IPS-NIHi7 (cell line): Measurements from ENCODE around the gene EMC8.
A peak's percentile ranks its signal among the peaks of the same experiment; 100 is the strongest.
"Not testable (repeated sequence)": the region's sequence is repeated elsewhere in the genome, so short reads cannot be mapped to it uniquely, and the experiment has no call there.

Experiments used
- DNase-seq: peaks from one replicate; pipeline ENCODE4 v3.0.0; 2012; ENCODE audit warnings: mixed read lengths; ENCODE audit errors: extremely low spot score

Gene EMC8

DNA sequence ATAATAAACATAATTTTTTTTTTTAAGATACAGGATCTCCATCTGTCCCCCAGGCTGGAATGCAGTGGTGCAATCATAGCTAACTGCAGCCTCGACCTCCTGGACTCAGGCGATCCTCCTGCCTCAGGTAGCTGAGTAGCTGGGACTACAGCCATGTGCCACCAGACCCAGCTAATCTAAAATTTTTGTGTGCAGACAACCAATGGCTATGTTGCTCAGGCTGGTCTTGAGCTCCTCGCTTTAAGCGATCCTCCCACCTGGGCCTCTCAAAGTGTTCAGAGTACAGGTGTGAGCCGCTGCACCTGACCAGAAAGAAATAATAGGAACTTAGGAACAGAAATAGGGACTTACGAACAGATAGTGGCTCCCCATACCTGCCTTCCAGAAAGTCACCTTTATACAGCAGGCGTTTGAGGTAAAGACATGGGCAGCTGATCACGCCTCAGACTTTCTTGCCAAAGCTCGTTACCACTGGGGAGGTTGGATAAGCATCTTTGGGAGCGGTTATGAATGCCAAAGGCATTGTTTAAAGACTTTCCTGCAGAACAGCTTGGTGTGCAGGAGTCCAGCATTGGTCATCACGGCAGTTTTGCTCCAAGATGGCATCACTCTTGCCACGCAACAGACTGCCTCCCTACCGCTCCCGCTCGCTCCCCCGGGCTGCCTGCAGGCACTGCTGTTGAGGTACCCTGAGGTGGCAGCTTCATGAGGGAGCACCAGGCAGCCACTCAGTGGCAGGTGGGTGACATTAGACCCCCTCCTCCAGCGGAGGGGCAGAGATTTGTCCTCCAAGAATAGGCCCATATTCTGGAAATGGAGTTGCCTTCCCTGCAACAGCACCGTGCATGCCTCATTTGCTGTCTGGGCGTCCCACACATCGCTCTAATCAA, 13.7 kb upstream of the EMC8 start:
- DNase-seq: no peak

DNA sequence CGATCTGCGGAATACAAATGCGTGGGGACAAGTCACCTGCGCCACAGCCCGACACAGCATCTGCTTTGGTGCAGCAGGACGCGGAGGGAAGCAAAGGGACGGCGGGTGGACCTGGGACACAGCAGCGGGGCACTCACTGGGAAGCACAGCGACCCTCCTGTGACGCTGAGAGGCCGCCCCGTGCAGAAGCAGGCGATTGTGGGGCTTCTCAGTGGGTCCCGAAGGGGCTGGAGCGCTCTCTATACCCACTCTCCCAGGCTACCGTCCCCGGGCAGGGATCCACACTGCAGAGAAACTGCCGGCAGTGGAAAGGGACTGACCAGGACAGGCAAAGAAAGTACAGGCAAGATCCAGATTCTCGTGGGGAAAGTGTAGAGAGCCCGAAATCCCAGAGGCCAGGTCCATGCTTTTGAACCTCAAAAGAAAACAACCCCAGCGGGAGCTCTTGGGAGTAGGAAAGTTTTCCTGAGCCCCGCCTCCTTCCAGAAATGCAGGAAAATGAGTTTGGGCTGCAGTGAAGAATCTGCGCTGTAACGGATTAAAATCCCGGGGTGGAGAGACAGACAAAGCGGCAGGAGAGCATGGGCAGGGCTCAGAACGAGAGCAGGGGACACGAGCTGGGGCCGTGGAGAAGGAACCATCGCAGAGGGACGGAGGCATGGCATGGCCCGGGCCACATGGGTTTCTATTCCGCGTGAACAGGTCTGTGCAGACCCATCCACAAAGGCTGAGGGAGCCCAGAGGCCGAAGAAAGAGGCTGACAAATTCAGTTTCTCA, 12.9 kb upstream of the EMC8 start:
- no peak for DNase-seq

DNA sequence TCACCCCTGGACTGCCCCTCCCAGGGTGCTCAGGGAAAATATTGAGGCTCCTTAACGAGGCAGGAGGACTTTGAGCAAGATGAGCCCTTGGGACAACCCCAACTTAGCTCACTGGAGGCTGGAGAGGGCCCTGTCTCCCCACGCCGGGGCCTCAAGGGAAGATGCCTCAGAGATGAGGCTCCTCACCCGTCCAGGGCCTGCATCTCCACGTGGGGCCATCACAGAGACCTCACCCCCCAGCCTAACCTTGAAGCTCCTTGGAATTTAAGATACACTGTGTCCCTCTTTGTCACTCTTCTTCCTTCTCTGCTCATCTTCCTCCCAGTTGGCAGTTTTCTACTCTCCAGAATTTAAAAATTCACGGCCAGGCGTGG, 11.4 kb upstream of the EMC8 start:
- DNase-seq: no peak

DNA sequence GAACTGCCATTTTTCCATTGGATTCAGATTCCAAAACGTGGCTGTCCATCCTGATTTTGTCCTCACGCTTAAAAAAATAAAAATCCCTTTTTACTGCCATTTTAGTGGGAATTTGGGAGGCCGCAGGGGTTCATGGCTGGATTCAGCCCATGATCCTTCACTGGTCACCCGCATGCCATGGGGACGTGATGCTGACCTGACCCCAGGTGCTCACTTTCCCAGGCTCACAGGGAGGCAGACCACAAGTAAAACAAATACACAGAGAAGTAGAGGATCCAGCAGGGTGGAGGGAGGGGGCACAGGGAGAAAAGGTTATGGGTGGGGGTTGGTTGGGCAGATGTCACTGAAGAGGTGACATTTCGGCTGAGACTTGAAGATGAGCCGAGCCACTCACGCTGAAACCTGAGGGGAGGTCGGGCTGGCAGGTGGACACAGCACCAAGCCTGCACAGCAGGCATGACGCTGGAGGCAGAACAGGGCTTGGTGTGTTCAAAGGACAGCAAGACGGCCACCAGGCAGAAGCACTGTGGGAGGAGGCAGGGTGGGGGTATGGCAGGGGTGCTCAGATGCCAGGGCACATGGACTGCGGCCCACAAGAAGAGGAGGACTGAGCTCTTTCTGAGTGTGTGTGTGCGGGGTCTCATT, 10.9 kb upstream of the EMC8 start:
- DNase-seq: no peak

DNA sequence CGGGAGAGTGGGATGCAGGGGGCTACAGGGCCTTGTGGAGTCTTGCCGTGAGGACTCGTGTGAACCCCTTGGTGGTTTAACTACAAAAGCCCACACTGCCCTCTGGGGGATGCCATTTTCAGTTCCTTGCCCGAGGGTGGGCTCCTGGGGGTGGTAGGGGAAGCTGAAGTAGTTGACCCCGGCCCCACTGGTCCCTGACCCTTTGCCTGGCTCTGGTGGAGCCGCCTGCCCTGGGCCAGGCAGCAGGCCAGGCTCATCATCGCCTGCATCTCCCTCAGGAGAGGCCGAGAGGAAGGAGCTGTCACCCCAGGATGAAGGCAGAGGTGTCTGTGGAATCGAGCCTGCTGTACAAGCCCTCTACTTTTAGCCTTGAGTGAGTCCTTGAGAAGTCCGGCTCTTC, 10.3 kb upstream of the EMC8 start:
- no peak for DNase-seq

DNA sequence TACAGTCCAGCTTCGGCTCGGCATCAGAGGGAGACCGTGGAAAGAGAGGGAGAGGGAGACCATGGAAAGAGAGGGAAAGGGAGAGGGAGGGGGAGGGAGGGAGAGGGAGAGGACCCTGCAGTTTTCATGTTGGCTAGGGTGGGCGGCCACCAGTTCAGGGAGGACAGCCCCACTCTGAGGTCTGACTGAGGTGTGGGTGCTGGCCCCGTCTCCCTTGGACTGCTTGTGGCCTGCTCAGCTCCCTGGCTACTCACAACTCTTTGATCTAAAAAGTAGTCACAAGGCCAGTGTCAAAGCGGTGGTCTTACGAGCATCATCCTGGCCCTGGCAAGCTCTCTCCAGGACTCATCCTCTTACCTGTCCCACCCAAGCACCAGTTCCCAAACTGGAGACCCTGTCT, 9.6 kb upstream of the EMC8 start:
- DNase-seq: no peak

DNA sequence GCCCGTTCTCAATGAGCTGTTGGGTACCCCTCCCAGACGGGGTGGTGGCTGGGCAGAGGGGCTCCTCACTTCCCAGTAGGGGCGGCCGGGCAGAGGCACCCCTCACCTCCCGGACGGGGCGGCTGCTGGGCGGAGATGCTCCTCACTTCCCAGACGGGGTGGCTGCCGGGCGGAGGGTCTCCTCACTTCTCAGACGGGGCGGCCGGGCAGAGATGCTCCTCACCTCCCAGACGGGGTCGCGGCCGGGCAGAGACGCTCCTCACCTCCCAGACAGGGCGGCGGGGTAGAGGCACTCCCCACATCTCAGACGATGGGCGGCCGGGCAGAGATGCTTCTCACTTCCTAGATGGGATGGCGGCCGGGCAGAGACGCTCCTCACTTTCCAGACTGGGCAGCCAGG, 8.8 kb upstream of the EMC8 start:
- not testable (repeated sequence) for DNase-seq

DNA sequence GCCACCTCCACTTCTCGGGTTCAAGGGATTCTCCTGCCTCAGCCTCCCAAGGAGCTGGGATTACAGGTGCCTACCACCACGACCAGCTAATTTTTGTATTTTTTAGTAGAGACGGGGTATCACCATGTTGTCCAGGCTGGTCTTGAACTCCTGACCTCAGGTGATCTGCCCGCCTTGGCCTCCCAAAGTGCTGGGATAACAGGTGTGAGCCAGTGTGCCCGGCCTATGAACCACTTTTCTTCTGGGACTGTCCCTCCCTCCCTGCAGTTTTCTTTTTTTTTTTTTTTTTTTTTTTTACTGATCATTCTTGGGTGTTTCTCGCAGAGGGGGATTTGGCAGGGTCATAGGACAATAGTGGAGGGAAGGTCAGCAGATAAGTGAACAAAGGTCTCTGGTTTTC, 8.0 kb upstream of the EMC8 start:
- not testable (repeated sequence) for DNase-seq

DNA sequence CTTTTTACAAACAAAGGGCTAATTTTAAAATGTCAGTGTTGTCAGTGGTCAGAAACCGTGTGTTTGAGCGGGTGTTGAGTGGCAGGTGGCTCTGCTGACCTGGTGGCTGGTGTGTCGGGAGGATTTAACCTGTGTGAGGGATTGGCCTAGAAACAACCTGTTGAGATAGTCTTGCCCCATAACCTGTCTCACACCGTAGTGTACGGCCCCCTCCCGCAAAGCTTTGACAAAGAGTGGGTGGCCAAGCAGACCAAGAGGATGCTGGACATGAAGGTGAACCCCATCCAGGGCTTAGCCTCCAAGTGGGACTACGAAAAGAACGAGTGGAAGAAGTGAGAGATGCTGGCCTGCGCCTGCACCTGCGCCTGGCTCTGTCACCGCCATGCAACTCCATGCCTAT, 7.2 kb upstream of the EMC8 start:
- DNase-seq: no peak

DNA sequence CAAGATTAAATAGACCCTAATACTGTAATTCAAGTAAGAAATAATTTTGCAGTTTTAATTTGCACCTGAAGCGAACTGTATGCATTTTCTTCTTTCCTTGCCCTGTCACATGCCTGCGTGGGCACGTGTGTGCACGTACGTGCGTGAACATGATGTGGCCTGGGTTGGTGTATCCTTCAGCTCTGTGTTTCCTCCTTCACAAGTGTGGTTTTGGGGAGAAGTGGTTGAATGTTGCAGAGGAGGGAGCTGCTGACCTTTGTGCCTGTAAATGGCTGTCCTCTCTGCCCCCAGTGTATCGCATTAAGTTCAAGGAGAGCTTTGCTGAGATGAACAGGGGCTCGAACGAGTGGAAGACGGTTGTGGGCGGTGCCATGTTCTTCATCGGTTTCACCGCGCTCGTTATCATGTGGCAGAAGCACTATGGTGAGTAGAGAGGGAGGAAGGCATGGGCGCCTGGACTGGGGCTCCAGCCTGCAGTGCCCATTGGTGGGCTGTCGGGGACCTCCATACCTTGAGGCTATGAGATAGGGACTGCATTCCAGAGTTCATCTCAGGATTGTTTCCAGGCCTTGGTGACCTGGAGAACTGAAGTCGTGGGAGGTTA, 6.2 kb upstream of the EMC8 start:
- DNase-seq: no peak

DNA sequence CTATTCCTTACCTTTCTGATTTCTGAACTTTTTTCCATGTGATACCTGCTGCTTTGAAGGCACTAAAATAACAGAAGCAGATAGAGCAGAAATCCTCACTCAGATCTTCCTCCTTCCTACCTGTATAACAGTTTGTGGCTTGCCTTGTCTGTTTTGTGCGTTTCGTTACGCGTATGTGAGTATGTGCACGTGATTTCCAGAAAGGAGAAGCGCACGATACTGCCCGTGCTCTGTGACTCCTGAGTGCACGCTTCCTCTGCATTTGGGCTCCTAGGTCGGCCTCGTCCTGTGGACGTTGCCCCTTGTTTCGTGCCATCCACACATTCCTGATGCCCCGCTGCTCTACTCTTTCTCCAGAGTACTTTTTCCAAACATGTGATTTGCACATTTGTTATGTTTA, 4.2 kb upstream of the EMC8 start:
- DNase-seq: no peak

DNA sequence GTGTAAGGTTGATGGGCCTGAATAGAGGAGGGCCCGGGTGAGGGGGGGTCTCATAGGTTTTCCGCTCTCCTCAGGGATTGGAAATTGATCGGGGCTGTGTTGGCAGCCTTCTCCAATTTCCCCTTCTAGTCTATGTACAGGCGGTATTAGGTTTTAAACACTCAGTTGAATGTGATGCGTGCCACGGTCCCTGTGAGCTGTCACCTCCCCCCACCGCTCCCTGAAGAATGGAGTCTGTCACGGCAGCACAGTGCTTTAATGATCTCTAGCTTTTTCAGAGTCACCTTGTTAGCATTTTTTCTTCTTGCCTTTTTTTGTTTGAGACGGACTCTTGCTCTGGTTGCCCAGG, 951 bp upstream of the EMC8 start:
- no peak for DNase-seq

DNA sequence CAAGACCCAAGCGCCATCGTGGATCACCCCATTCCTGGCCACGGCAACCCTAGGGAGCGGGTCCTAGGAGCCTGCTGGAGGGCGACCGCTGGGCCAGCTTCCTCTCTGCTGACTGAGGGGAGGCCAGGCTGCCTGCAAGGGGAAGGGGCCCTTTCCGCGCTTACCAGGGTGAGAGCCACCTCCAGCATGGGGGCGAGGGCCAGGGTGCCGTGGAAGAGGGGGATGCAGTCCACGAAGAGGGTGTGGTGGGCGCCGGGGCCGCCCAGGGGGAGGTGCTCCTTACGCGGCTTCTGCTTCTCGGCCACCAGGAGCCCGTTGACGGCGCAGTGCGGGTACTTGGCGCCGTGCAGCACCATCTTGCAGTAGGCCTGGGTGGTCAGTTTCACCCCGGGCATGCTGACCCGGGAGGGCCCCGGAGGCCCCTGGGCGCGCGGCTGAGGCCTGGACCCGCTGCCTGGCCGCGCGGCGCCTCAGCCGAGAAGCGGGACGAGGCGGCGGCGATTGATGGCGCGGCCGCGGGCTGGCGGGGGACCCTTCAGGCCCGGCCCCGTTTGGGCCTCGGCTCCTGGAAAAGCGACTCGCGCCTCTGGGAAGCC, 345 bp downstream of the EMC8 start:
- peak; percentile 53 for DNase-seq

DNA sequence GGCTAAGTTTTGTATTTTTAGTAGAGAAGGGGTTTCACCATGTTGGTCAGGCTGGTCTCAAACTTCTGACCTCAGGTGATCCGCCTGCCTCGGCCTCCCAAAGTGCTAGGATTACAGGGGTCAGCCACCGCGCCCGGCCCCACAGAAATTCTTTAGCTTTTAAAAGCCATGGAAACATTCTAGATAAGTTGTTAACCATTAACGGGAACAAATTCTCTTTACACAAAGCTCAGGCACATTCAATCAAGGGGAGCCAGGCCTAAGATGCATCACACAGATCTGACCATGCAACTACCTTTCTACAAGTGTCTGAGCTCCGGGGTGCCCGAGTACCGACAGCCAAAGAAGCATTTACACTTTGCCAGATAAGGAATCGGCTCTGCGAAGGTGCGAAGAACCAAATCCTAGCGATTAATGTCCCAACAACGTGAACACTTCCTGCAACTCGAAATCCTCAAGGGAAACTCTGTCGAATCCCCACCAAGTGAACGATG, 1.0 kb downstream of the EMC8 start:
- peak; percentile 38 for DNase-seq

DNA sequence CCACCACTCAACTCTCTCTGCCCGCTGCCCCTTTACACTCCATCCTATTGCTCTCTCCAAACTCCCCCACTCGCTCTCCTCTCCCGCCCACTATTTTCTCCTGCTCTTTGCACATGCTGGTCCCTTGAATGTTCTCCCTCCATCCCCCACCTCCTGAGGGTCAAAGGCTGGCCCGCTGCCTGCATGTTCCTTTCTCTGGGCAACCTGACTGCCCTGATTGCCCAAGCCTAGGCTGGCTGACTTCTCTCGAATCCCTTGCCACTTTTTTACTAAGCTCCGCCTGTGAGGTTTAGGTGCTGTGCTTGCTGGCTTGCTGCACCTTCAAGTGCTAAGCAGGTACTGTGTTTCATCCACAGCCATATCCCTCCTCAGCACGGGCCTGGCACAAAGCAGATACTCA, 2.7 kb downstream of the EMC8 start:
- no peak for DNase-seq

DNA sequence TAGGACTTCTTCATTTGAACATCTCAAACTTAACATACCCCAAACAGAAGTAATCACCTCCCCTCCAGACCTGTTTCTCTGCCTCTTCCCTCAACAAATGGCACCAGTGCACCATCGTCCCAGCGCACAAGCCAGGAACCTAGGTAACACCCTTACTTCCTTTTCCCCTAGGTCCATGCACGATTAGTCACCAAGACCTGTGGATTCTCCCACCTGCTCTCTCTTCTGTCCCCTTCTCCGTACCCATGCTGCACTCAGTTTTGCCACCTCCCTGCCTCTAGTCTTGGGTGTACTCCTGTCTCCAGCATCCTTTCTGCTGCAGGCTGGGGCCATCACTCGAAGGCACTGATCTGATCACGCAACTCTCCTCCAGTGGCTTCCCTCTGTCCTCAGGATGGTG, 3.2 kb downstream of the EMC8 start:
- no peak for DNase-seq

DNA sequence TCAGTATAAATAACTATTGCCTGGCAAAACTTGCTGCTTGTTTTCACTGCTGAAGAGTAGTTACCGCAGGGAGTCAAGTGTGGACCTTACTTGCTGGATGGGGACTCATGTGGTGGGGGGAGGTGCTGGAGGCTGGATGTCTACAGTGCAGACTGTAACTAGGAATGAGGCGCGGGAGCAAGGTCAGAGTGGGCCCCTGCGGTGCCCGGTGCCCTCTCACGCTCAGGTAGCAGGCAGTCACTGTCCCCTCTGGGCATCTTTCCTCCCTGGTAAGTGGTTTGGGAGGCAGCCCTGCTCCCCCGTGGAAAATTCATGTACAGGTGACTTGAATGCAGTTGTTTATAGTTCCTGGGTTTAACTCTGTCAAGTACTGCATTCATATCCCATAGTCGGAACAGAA, 4.6 kb downstream of the EMC8 start:
- no peak for DNase-seq

DNA sequence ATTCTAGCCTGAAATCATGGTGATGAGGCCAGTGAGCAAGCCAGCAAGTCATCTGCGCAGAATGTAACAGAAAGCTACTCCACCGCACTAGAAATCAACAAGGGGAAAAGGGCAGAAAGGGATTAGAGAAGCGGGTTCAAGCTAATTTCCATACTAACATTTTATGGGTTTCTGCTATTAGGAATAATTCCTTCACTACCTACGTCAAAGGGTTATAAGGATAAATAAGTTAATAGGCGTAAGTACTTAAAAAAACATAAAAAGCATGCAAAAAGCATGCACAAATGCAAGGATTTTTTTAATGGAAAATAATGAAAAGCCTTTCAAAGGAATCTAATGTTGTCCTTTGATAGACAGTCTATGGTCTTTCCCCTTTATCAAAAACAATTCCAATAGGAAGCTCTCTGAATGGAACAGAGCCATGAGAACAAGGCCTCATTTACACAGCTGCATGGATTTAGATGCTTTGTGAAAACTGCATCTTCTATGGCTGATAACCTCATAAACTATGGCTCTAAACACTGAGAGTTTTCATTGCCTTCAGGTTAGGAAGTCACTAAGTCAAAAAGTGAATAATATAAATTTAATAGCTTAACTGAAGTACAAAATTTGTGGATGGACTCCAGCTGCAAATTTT, 5.6 kb downstream of the EMC8 start:
- DNase-seq: no peak

DNA sequence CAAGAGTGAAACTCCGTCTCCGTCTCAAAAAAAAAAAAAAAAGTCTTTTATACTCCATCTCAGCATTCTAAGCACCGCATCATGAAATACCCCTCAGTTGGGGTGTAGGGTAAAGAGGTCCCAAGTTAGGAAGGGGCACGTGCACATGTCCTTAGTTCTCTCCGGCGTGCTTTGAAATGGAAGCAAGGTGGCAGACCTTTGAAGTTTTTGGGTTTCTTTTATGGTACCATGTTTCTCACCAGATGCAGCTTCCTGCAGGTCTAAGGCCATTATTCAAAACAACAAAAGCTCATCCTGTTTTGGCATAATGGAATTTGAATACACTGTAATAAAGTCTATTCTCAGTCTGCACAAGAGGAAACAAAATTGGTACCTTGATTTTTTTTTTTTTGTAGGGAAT, 9.6 kb downstream of the EMC8 start:
- no peak for DNase-seq

DNA sequence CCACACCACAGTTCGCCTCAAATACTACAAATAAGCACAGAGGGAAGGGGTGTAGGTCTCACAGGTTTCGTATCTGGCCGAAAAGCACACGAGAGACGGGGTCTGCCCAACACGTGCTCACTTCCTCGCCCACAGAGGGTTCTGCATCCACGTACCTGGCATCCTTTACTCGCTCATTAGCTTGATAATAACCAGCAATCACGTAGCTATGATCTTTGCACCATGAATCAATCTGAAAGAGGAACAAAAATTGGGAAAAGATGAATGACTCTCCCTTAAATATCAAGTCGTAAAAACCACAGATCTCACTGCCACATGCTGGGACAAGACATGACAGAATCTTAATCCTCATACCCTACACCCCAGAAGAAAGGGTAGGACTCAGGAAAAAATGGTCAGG, 10.5 kb downstream of the EMC8 start:
- DNase-seq: no peak

DNA sequence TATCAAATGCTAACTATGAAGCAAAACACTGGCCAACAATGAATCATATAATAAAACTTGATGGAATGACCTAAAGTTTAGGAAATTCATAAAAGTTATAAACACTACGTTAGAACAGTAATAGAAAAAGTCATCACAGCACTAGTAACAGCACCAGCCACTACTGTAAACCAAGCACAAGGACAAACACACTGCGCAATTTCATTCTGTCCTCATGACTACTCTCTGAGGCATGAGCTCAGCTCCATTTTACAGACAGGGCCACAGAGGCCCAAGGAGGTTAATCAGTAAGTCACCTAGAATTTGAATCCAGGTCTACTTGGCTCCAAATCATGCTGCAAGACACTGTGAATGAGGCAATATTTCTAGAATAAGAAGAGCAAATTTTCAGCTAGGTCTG, 13.4 kb downstream of the EMC8 start:
- DNase-seq: no peak
